Coronary artery (tissue), 2 donors: ENCODE measurements around the gene GRPEL2.

Source experiments
- DNase-seq: peaks from one replicate; pipeline ENCODE4 v3.0.0-alpha.2; 2017; ENCODE audit warnings: low spot score
- H3K27ac ChIP-seq, 2 donors: fragments of 200-600 bp; sonication (generic); one replicate each; pipeline ENCODE4 v1.5.1; 2016 to 2019
- H3K4me3 ChIP-seq: fragments of 200-600 bp; sonication (generic); 2 replicates; pipeline ENCODE4 v1.5.1; 2016; ENCODE audit warnings: mild to moderate bottlenecking, moderate library complexity
- TF ChIP-seq, protein P1 (sequence below): fragments of 200-600 bp; sonication (generic); IDR thresholded peaks from one replicate; pipeline ENCODE4 v1.5.1; 2019; ENCODE audit warnings: antibody characterized with exemption

The GRPEL2 gene

DNA sequence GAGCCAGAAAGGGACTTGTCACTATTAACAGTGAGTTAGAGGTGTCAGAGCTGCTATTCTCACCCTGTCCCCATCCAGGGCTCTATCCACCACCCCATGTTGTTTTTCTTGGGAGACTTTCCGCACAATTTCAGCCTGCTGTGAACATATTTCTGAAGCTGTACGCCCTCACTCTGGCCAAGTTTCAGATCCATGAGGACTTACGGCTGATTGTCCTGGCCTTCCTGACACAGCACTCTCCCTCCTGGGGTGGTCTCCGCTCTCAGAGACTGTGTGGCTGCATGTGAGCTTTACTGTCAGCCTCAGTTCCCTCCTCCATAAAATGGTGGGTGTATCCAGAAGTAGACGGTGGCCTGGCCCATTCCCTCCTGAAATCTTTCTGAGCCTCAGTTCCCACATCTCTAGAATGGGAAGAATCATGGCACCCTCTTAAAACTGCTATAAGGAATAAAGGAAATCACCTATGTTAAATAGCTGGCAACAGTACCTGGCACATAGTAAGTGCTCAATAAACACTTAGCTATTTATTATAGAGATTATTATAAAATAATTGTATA, 34.6 kb downstream of the GRPEL2 start:
- TF ChIP-seq, protein P1, sequence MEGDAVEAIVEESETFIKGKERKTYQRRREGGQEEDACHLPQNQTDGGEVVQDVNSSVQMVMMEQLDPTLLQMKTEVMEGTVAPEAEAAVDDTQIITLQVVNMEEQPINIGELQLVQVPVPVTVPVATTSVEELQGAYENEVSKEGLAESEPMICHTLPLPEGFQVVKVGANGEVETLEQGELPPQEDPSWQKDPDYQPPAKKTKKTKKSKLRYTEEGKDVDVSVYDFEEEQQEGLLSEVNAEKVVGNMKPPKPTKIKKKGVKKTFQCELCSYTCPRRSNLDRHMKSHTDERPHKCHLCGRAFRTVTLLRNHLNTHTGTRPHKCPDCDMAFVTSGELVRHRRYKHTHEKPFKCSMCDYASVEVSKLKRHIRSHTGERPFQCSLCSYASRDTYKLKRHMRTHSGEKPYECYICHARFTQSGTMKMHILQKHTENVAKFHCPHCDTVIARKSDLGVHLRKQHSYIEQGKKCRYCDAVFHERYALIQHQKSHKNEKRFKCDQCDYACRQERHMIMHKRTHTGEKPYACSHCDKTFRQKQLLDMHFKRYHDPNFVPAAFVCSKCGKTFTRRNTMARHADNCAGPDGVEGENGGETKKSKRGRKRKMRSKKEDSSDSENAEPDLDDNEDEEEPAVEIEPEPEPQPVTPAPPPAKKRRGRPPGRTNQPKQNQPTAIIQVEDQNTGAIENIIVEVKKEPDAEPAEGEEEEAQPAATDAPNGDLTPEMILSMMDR: no peak
- peak overlapping the region; percentile 85 to 91 for H3K27ac ChIP-seq
- H3K4me3 ChIP-seq: peak overlapping the region; percentile 16
- no peak for DNase-seq

DNA sequence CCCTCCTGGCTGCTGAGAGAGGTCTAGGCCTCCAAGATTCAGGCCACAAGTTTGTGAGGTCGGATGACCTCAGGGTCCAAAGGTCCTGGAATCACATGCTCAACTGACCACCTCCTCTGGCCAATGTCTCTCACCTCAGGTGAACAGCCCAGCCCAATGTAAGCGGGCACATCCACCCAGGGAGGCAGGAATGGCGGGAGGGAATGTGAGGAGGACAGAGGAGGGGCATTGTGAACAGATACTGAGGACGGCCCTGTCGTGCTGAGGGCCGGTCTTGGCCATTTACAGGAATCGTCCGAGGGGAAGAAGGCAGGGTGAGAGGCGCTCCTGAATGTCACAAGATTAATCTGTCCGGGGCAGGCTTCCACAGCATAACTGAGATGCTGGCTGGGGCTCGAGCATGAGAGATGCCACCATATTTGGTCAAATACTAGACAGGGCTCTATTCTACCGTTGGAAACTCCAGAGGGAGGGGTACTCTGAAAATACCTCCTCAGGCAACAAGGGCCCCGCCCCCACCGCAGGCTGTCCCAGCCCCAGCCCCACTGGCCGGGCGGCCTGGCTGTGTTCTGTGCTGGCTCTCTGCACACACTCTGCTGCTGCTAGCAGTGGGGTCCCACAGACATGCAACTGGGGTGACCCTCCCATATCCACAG, 35.3 kb downstream of the GRPEL2 start:
- peak overlapping the region; percentile 85 to 91 for H3K27ac ChIP-seq
- DNase-seq: peak; percentile 95
- H3K4me3 ChIP-seq: peak overlapping the region; percentile 59
- TF ChIP-seq, protein P1: no peak

DNA sequence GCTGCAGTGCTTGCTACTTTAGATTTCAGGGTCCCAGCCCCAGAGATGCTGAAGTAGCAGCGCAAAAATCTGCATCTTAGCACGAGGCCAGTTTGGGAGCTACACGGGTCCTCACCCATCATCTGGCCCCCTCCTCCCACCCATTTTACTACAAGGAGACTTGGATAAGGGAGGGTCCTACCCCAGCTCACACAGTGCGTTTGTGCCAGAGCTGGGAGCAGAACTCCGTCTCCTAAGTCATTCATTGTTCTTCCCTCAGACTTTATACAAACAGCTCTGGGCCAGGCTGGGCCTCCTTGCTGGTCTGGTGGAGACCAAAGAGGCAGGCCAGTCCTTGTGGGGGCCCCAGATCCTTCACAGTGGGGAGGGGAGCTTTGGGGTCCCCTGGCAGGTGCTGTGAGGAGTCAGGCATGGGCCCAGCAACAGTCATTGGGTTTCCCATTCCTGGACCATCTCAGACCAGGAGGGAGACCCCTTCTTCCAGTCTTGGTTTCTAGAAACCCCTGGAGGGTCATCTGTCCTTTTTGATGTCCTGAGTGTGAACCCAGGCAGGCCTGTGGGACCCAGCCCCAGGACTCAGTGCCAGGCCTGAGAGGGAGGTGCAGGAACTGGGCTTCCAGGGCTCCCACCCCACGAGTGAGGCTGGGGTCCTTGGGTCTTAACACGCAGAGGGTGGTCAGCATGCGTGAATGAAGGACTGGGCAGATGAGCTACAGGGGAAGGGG, 36.1 kb downstream of the GRPEL2 start:
- no peak for DNase-seq
- Histone ChIP-seq H3K27ac (peak overlapping the region; percentile 85 to 91), H3K4me3 (peak overlapping the region; percentile 59)
- TF ChIP-seq, protein P1: no peak

DNA sequence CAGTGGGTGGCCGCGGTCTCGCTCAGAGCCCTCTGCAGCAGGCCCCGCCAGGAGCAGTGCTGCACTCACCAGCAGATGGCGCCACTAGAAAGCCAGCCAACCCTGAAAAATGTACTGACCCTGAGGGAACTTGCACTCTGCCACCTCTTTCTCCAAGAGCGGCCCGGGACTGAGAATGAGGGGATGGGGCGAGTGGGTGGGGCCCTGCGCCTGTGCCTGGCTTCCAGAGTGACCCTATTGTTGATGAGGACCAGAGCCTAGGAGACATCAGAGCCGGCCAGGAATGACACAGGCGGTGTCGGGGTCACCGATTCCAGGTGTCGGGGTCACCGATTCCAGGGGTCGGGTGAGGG, 36.7 kb downstream of the GRPEL2 start:
- peak overlapping the region; percentile 85 to 91 for H3K27ac ChIP-seq
- DNase-seq: peak; percentile 90
- TF ChIP-seq, protein P1: peak; percentile 85
- peak overlapping the region; percentile 59 for H3K4me3 ChIP-seq

DNA sequence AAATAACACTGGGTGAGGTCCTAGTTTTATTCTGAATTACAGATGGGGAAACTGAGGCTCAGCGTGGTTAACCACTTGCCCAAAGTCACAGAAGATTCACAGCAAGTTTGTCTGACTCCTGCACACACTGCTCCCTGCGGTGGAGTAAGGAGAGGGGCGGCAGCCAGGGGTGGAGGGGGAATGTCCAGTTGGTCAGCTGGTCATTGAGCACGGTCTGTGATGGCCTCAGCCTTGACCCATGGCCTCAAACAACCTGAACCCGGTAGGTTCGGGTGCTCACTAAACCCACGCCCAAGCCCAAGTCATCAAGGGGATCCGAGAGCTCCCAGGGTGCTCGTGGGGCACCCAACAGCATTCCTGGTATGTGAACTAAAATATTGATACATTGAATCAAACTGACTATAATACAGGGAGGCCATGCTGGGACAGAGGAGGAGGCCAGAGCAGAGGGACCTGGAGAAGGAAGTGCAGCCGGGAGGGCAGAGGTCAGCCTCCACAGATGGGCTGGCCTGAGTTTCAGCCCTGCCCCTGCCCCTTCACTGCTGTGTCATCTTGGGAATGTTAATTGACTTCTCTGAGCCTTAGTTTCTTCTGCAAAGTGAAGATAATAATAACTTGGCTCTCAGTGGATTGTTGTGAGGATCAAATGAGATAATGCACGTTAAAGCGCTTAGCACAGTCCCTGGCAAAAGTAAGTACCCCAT, 37.4 kb downstream of the GRPEL2 start:
- TF ChIP-seq, protein P1: no peak
- Histone ChIP-seq H3K4me3 (peak overlapping the region; percentile 59), H3K27ac (peak overlapping the region; percentile 85 to 91)
- no peak for DNase-seq

DNA sequence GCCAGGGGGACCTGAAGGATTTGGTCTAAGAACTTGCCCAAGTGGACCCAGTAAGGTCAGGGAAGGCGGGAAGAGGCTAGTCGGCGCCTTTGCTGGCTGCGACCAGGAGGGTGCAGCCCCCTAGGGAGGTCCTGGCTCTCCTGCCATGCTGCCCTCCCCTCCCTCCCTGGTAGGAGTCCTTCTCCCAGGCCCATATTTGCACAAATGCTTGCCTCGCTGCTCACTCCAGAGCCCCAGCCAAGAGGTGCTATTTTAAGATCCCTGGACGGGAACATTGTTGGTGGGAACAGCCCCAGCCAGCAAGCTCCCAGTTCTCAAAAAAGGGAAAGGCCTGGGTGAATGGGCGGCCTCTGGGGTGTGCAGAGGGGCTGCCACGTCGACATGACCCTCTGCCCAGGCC, 38.1 kb downstream of the GRPEL2 start:
- DNase-seq: peak; percentile 93
- TF ChIP-seq, protein P1: no peak
- H3K27ac ChIP-seq: peak overlapping the region; percentile 85 to 91
- peak overlapping the region; percentile 59 for H3K4me3 ChIP-seq
